BLaER1 (cell line): ENCODE results near the gene KCNT2.

Source experiments
- H3K27ac ChIP-seq: shearing (Covaris generic); formaldehyde crosslinking; 2 replicates; pipeline ENCODE4 v1.8.1; 2022
- H3K27me3 ChIP-seq: shearing (Covaris generic); formaldehyde crosslinking; 2 replicates; pipeline ENCODE4 v1.8.1; 2022
- H3K36me3 ChIP-seq: shearing (Covaris generic); formaldehyde crosslinking; 2 replicates; pipeline ENCODE4 v1.8.1; 2022
- H3K4me1 ChIP-seq: shearing (Covaris generic); formaldehyde crosslinking; 2 replicates; pipeline ENCODE4 v1.8.1; 2022
- H3K4me2 ChIP-seq: shearing (Covaris generic); formaldehyde crosslinking; 2 replicates; pipeline ENCODE4 v1.8.1; 2022
- H3K4me3 ChIP-seq: shearing (Covaris generic); formaldehyde crosslinking; 2 replicates; pipeline ENCODE4 v1.8.1; 2022
- H3K9ac ChIP-seq: shearing (Covaris generic); formaldehyde crosslinking; 2 replicates; pipeline ENCODE4 v1.8.1; 2022
- H3K9me3 ChIP-seq: shearing (Covaris generic); formaldehyde crosslinking; 2 replicates; pipeline ENCODE4 v1.8.1; 2022
- H4K20me1 ChIP-seq: shearing (Covaris generic); formaldehyde crosslinking; 2 replicates; pipeline ENCODE4 v1.8.1; 2022
- Cebpa-rat ChIP-seq: shearing (Covaris generic); IDR thresholded peaks from 2 replicates; pipeline ENCODE4 v1.8.1; 2022

KCNT2 gene

GRCh38 chr1:196382383-196382782 is 225.9 kb downstream of the KCNT2 start:
- Histone ChIP-seq H3K4me2 (no peak overlapping the region), H3K36me3 (no peaks in the 10 kb centered on the region), H3K4me3 (no peak overlapping the region), H3K9me3 (no peaks in the 10 kb centered on the region), H3K27ac (no peak overlapping the region), H4K20me1 (no peaks in the 10 kb centered on the region), H3K27me3 (no peaks in the 10 kb centered on the region), H3K4me1 (no peaks in the 10 kb centered on the region), H3K9ac (no peak overlapping the region)
- no peak for TF ChIP-seq Cebpa-rat

- Histone ChIP-seq H4K20me1 (no peaks in the 10 kb centered on the region), H3K4me2 (no peak overlapping the region), H3K4me3 (no peak overlapping the region), H3K36me3 (no peaks in the 10 kb centered on the region), H3K27me3 (no peaks in the 10 kb centered on the region), H3K9ac (no peak overlapping the region), H3K27ac (no peak overlapping the region), H3K9me3 (no peaks in the 10 kb centered on the region), H3K4me1 (no peaks in the 10 kb centered on the region)
- TF ChIP-seq Cebpa-rat, result no peak
Observed at GRCh38 chr1:196381544-196381943, 226.7 kb downstream of the KCNT2 start.

GRCh38 chr1:196380316-196380715 is 227.9 kb downstream of the KCNT2 start:
- no peak overlapping the region for H3K4me3 ChIP-seq
- H3K9ac ChIP-seq, result no peak overlapping the region
- no peaks in the 10 kb centered on the region for H3K4me1 ChIP-seq
- no peak for TF ChIP-seq Cebpa-rat
- H3K9me3 ChIP-seq, result no peaks in the 10 kb centered on the region
- H3K27ac ChIP-seq, result no peak overlapping the region
- H3K36me3 ChIP-seq, result no peaks in the 10 kb centered on the region
- no peaks in the 10 kb centered on the region for H4K20me1 ChIP-seq
- no peaks in the 10 kb centered on the region for H3K27me3 ChIP-seq
- H3K4me2 ChIP-seq, result no peak overlapping the region

GRCh38 chr1:196377811-196378210 is 230.4 kb downstream of the KCNT2 start:
- no peak overlapping the region for H3K9ac ChIP-seq
- H3K4me1 ChIP-seq, result no peaks in the 10 kb centered on the region
- TF ChIP-seq Cebpa-rat, result no peak
- H3K9me3 ChIP-seq, result no peaks in the 10 kb centered on the region
- H3K27me3 ChIP-seq, result no peaks in the 10 kb centered on the region
- H3K27ac ChIP-seq, result no peak overlapping the region
- no peak overlapping the region for H3K4me3 ChIP-seq
- H3K4me2 ChIP-seq, result no peak overlapping the region
- no peaks in the 10 kb centered on the region for H3K36me3 ChIP-seq
- H4K20me1 ChIP-seq, result no peaks in the 10 kb centered on the region

GRCh38 chr1:196376630-196377328 is 231.5 kb downstream of the KCNT2 start:
- Histone ChIP-seq H3K4me2 (no peak overlapping the region), H3K27me3 (no peaks in the 10 kb centered on the region), H3K9me3 (no peaks in the 10 kb centered on the region), H3K27ac (no peak overlapping the region), H3K4me3 (no peak overlapping the region), H4K20me1 (no peaks in the 10 kb centered on the region), H3K9ac (no peak overlapping the region), H3K4me1 (no peaks in the 10 kb centered on the region), H3K36me3 (no peaks in the 10 kb centered on the region)
- no peak for TF ChIP-seq Cebpa-rat

GRCh38 chr1:196373798-196374197 is 234.4 kb downstream of the KCNT2 start:
- no peak overlapping the region for H3K27ac ChIP-seq
- no peaks in the 10 kb centered on the region for H4K20me1 ChIP-seq
- no peak for TF ChIP-seq Cebpa-rat

GRCh38 chr1:196372896-196373536 is 235.2 kb downstream of the KCNT2 start:
- H4K20me1 ChIP-seq, result no peaks in the 10 kb centered on the region
- H3K9ac ChIP-seq, result no peak overlapping the region
- no peak overlapping the region for H3K27ac ChIP-seq
- H3K4me1 ChIP-seq, result no peaks in the 10 kb centered on the region
- H3K4me2 ChIP-seq, result no peak overlapping the region
- no peaks in the 10 kb centered on the region for H3K36me3 ChIP-seq
- H3K27me3 ChIP-seq, result no peaks in the 10 kb centered on the region
- no peaks in the 10 kb centered on the region for H3K9me3 ChIP-seq
- H3K4me3 ChIP-seq, result no peak overlapping the region
- no peak for TF ChIP-seq Cebpa-rat

More at GRCh38 chr1:196373798-196374197, 234.4 kb downstream of the KCNT2 start:
- no peak overlapping the region for H3K4me3 ChIP-seq
- H3K9ac ChIP-seq, result no peak overlapping the region
- no peaks in the 10 kb centered on the region for H3K4me1 ChIP-seq
- H3K4me2 ChIP-seq, result no peak overlapping the region
- no peaks in the 10 kb centered on the region for H3K36me3 ChIP-seq
- H3K27me3 ChIP-seq, result no peaks in the 10 kb centered on the region
- H3K9me3 ChIP-seq, result no peaks in the 10 kb centered on the region

- Histone ChIP-seq H3K4me3 (no peak overlapping the region), H3K27ac (no peak overlapping the region), H3K9me3 (no peaks in the 10 kb centered on the region), H3K36me3 (no peaks in the 10 kb centered on the region), H3K4me1 (peaks cover 11% of the 10 kb centered on the region), H3K9ac (no peak overlapping the region), H3K27me3 (no peaks in the 10 kb centered on the region), H4K20me1 (no peaks in the 10 kb centered on the region), H3K4me2 (no peak overlapping the region)
- TF ChIP-seq Cebpa-rat, result no peak
Observed at GRCh38 chr1:196367838-196368237, 240.4 kb downstream of the KCNT2 start.

GRCh38 chr1:196366817-196367495 is 241.3 kb downstream of the KCNT2 start:
- H3K4me2 ChIP-seq, result peak overlapping the region; percentile 45
- no peak overlapping the region for H3K27ac ChIP-seq
- H3K4me3 ChIP-seq, result no peak overlapping the region
- H3K9ac ChIP-seq, result no peak overlapping the region
- TF ChIP-seq Cebpa-rat, result no peak
- no peaks in the 10 kb centered on the region for H3K27me3 ChIP-seq
- H4K20me1 ChIP-seq, result no peaks in the 10 kb centered on the region
- no peaks in the 10 kb centered on the region for H3K9me3 ChIP-seq
- H3K4me1 ChIP-seq, result peaks cover 11% of the 10 kb centered on the region
- H3K36me3 ChIP-seq, result no peaks in the 10 kb centered on the region

GRCh38 chr1:196361112-196361714 is 247.0 kb downstream of the KCNT2 start:
- Histone ChIP-seq H3K27me3 (no peaks in the 10 kb centered on the region), H3K4me3 (no peak overlapping the region), H4K20me1 (no peaks in the 10 kb centered on the region), H3K4me1 (peaks cover 23% of the 10 kb centered on the region), H3K27ac (no peak overlapping the region), H3K9me3 (no peaks in the 10 kb centered on the region), H3K9ac (no peak overlapping the region), H3K4me2 (peak overlapping the region; percentile 33; the same call in 1 of the 2 replicates), H3K36me3 (no peaks in the 10 kb centered on the region)
- TF ChIP-seq Cebpa-rat, result no peak
